B cell (primary cell): ENCODE results near the gene LRRC73.

ENCODE experiments used
- CTCF ChIP-seq: fragments of 200-600 bp; IDR thresholded peaks from one replicate; pipeline ENCODE4 v1.8.0; 2022; ENCODE audit warnings: antibody characterized with exemption, mild to moderate bottlenecking
- EZH2 ChIP-seq: IDR thresholded peaks from 2 replicates; pipeline ENCODE4 v1.6.1; 2012; ENCODE audit warnings: borderline replicate concordance, low read depth, mild to moderate bottlenecking, moderate library complexity, low read length; ENCODE audit not compliant: insufficient read depth, poor library complexity, severe bottlenecking

- no peak for TF ChIP-seq CTCF
- no peak for TF ChIP-seq EZH2
Observed at GRCh38 chr6:43495409-43495941, 14.7 kb downstream of the LRRC73 start.
